ENCODE data around the gene LNPEP.

LNPEP gene

GRCh38 chr5:97006454-97007060, 70.7 kb downstream of the LNPEP start:
- no peak for DNase-seq

GRCh38 chr5:97009212-97009898, 73.5 kb downstream of the LNPEP start:
- no peak for DNase-seq

DNA sequence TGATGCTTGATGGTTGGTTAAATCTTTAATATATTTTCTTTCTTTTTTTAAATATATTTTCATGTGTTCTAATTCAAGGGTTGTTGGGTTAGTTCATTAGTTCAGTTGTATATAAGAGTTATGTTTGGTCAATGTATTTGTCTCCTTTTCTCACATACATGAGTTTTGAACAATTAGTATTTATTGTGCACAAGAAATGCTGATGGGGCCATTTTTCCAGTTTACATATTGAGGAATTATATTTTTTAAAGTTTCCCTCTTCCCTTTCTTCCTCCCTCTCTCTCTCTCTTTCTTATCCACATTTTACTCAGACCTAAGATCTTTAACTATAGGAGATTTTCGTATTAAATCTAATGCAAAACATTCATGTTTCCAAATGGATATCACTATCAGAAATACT, 74.0 kb downstream of the LNPEP start:
- DNase-seq, result no peak

DNA sequence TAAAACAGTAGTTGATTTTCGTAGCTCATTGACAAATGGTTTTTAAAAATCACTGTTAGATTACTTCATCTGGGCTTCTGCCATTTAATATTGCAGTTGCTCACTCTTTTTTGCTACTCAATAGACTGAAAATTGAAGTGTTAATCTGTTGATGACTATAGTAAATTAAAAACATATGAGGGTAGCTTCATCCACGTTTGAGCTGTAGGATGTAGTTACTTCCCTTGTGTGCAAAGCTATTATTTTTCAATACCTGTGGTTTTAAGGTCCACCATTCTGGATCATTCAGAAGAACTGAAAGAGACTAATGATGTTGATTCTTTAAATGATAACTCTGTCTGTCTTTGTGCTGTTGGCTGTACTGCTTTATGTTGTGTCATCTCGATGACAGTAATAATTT, 74.7 kb downstream of the LNPEP start:
- no peak for DNase-seq

GRCh38 chr5:97011567-97011966, 75.7 kb downstream of the LNPEP start:
- no peak for DNase-seq

DNA sequence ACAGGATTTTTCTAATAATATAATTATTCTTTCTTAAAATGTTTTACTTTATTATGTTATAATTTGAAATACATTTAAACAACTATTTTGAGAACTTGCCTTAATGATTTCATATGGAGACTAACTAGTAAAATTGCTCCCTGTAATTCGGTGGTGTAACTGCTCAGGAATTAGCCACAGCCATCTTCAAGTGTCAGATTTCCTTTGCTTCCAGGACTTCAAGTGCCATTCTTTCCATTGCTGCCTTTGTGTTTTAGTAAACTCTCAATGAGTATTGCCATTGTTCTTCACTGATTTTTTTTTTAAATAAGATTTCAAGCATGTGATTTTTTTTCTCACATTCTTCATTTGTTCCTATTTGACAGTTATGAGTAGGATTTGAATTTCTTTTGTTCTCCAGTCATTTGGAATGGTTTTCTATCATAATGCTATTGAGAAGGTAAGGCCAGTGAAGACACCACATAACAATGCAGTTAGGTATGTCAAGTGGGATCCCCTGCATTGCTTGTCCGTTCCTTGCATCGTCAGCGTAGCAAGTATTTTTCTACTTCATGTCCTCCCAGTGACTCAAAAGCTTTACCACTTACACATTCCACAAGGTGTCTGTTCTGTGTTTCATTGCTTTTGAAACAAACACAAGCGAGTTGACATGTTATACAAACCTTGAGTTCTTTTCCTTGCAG, 83.7 kb downstream of the LNPEP start:
- no peak for DNase-seq

DNA sequence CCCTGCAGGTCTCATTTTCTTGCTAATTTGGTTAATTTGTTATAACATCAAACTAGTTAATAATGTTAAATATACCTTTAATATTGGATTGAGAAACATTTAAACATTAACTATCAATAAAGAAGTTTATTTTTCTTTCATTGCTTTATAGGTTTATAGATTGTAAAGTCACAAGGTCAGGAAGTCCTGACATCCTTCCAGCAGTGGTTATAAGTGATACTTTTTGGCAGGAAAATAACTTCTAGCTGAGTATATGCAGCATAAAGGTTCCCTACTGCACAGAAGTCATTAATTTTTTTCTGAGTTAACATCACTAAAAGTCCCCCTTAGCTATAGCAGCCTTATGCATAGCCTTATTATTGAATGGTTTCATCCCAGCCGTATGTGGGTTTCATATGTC, 85.5 kb downstream of the LNPEP start:
- no peak for DNase-seq

DNA sequence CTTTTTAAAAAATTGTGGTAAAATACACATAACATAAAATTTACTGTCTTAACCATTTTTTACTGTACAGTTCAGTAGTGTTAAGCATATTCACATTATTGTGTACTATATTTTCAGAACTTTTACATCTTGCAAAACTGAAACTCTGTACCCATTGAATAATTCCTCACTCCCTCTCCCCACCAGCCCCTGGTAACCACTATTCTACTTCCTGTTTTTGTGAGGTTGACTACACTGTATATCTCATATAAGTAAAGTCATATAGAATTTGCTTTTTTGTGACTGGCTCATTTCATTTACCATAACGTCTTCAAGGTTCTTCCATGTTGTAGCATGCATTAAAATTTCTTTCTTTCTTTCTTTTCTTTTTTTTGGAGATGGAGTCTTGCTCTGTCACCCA, 87.0 kb downstream of the LNPEP start:
- no peak for DNase-seq

DNA sequence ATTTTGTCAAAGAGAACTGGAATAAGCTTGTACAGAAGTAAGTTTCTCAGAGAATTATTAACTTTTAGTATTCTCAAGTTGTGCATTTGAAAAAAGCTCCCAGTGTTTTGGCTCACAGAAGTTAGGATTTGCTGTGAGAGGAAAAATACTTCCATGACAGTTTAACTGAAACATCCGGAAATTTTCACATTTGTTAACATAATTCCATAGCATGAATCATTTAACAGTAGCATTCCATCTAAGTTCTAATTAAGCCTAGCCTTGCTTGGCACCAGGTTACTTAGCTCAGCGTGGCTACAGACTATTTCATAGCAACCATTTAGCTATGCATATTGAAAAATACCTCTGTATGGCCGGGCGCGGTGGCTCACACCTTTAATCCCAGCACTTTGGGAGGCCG, 90.8 kb downstream of the LNPEP start:
- no peak for DNase-seq

DNA sequence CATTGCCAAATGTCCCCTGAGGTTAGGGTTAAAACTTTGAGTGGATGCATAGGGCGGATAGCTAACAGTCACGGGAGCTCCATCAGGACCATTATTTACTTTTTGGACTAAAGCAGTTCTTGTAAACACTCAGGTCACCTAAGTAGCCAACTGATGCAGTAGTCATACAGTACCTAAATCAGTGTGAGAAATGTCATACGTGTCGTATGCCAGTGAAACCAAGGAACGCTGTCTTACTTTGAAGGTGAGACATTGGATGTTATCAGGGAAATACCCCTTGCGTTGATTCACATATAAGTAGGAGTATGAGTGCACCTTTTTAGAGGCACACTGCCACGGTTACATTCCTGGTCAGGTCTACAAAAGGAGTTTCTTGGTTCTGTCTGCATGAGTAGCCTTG, 101.9 kb downstream of the LNPEP start:
- DNase-seq, result peak; percentile 5

DNA sequence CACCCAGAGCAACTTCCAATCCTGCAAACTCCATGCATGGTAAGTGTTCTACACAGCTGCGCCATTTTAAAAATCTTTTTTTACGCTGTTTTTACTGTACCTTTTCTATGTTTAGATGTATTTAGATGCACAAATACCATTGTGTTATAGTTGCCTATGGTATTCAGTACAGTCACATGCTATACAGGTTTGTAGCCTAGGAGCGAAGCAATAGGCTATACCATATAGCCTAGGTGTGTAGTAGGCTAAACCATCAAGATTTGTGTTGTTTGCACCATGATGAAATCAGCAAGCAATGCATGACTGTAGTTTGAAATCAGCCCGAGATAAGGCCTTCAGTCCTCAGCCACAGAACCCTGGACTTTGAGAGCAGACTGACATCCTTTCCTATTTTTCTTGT, 105.4 kb downstream of the LNPEP start:
- DNase-seq, result no peak

DNA sequence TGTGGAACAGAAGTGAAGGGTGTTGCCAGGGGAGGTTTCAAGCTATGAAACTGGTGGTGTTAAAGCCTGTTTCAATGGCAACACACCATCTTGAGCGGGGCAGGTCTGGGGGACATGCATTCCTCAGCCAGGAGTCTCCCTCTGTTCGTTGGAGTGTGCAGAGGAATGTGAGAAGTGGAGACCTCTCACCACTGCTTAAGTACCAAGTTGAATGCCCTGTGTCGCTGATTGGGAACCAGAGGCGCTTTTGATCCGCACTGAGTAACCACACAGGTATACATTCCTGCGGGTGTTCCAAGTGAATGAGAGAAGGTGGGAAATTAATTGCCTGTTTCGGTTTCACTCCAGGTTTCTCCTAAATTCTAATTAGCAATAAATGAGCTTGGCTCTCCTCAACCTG, 107.1 kb downstream of the LNPEP start:
- DNase-seq, result no peak

DNA sequence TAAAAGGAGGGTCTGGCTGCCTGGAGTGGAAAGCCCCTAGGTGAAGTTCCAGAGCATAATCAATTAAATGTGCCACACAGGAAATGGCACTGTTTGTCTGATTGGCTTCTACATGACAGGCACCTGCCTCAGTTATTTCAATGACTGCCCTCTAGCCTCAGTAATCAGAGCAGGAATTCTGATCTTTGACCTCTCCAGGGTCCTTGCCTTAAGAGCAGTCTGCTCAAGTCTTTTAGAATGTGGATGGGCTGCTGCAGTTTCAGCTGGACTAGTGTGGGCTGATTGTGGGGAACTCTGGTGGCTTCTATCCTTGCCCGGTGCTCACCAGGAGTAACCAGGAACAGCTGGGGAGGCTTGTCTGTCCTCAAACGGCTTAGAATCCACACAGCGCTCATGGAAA, 107.6 kb downstream of the LNPEP start:
- DNase-seq, result no peak

GRCh38 chr5:97044052-97044451, 108.2 kb downstream of the LNPEP start:
- DNase-seq, result no peak

DNA sequence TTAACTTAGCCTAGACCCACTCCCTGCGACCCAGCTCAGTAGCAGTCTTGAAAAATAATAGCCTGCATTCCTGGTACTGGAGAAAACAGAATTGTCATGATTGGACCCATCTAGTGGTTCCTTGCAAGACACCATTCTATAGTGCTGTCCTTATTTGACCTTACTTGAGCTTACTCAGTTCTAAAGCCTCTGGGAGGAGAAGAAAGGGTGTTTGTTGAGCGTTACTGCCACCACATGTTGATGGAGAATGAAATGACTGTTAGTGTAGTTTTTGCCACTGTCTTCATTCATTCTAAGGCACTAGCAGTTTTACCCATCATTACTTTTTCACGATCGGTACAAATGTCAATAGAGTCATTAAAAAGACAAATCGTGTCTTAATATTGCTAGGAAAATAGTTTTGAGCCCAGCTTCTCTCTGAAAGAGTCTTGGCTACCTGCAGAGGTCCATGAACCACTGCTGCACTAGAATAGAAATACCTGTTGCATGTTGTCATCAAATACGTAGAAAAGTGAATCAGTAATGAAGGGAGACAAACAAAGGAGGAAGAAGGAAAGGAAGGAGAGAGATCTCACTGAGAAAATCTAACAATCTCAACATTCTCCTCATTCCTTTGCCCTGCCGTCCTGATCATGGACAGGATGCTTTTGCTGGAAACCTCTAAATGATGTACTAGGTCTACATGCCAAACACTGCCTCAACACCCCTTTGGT, 110.5 kb downstream of the LNPEP start:
- DNase-seq, result no peak

DNA sequence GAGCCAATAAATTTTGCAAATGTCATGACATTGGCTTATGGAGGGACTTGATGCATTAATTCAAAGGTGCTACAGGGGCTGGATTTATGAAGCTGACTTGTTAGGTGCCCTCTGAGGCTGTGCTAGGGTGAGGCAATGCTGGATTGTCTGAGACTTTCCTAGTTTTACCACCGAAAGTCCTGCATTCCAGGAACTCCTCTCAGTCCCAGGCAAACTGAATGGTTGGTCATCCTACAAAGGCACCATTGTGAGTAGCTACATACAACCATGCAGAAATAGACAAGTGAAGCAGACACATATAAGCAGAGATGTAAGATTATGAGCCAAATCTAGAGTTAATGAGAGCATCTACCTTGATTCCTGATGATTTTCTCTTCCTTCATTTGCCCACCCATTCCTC, 111.2 kb downstream of the LNPEP start:
- no peak for DNase-seq

GRCh38 chr5:97049175-97049574, 113.3 kb downstream of the LNPEP start:
- no peak for DNase-seq

- no peak for DNase-seq
Measured at GRCh38 chr5:97056263-97056662, 120.4 kb downstream of the LNPEP start.

DNA sequence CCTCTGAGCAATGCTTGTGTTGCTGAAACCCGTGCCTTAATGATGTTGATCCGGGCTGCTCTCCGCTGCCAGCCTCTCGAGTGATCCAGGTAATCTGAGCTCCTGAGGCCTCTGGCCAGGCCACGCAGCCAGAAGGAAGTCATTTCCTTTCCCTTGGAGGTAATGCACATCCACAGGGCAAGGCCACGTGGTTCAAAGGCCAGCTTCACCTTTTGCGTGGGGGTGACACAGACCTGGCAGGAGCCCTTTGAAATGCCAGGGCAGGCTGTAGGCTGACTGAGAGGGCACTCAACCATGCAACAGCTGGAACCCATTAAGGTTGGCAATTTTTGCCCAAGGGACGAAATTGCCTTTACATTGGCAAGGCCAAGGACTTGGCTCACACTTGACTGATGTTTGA, 126.2 kb downstream of the LNPEP start:
- no peak for DNase-seq

DNA sequence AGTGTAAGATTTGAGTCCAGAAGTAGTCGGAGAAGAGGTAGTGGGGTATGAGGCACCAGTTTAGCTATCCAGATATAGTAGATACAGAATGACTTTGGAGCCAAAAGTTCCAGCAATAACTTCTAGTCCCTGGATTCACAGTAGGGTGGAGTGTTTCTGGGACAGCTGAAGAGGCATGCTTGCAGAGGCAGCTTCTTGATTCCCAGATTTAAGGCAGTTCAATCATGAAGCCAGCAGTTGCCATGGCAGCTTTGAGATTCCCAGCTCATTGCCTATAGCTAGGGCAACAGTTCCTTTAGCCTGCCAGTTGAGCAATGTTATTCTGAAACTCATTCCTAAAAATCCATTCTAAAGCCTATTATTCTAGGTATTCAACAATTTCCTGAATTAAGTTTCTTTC, 127.4 kb downstream of the LNPEP start:
- no peak for DNase-seq

DNA sequence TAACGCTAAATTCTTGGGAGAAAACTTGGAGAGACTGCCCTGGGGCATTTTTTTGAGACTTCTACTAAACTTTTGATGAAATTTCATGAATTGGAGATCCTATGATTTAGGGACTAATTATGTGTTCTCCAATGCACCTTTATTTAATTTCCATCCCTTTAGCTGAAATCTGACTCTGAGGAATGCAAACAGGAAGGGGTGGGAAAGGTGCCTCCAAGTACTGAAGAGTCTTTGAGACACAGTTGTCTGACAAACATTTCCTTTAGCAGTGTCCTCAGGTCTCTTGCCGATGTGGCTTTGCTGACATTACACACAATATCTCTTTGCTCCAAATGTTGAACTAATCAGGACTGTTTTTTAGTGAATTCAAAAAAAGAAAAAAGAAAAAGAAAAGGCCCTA, 129.6 kb downstream of the LNPEP start:
- DNase-seq, result no peak

- DNase-seq, result no peak
Measured at GRCh38 chr5:97067296-97067850, 131.5 kb downstream of the LNPEP start.

GRCh38 chr5:97070234-97070633, 134.4 kb downstream of the LNPEP start:
- DNase-seq, result no peak

DNA sequence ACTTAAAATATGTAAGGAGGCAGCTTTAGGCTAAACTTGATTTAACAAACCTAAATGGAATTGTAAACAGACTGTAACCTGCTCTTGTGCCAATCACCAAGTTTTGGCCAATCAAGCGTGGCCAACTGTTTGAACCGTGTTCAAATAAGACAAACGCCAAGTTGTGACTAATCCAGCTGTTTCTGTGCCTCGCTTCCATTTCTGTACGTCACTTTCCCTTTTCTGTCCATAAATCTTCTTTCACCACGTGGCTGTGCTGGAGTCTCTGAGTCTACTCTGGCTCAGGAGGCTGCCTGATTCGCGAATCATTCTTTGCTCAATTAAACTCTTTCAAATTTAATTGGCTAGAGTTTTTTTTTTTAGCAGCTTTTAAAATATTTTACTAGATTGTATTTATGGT, 135.2 kb downstream of the LNPEP start:
- DNase-seq, result no peak
